Inflammatory macrophage treated with lipopolysaccharide for 4 hours (primary cell): ENCODE measurements around the gene AFDN.

ENCODE experiments used
- DNase-seq: peaks from one replicate; pipeline ENCODE4 v3.0.0-alpha.2; 2020

Gene AFDN

DNA sequence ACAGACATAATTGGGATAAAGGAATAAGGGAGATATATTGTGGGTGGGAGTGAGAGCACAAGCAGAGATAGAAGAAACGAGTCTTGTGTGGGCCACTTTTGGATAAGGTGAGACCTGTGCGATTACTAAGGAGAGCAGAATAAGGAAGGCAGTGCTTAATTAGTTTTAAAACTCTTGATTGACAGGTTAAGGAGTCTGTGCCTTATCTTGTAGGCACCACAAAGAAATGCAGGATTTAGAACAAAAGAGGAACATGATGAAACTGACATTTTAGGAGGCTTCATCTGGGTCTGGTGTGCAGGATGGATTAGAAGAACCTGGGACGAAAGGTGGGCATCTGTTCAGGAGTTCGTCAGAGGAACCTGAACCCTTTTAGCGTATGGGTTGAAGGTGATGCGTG lies 100.5 kb downstream of the AFDN start:
- no peak for DNase-seq

DNA sequence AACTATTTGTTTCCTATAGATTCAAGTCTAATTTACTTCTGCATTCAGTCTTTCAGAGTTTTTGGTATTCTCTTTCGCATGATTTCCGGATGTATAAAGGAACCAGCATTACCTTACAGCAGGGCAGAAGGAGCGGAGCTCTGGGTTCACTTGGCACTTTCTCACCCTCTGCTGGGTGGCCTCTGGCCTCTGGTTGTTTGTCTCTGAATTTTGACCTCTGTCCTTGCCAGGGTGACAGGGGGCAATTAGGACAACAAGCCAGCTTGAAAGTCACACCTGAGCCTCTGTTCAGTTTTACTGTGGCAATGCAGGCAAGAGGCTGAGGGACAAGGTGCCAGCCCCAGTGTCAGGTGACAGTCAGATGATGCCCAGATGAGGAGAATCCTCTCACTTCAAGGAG lies 101.4 kb downstream of the AFDN start:
- DNase-seq, result no peak

DNA sequence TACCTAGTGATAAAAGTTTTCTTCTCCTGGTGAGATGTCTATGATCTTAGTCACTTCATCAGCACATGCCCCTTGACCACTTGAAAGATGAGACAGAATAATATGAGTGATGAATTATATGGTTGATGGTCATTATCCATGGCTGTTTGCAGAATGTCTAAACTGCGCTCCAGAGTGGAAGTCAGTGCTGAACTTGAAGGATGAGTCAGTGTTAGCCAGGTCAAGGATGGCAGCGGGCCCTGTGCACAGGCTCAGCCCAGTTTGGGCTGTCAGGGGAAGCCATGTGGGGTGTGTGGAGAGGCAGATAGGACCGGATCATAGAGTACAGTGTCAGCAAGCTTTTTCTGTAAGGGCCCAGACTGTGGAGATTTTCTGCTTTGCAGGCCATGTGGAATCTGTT lies 103.6 kb downstream of the AFDN start:
- DNase-seq, result no peak

DNA sequence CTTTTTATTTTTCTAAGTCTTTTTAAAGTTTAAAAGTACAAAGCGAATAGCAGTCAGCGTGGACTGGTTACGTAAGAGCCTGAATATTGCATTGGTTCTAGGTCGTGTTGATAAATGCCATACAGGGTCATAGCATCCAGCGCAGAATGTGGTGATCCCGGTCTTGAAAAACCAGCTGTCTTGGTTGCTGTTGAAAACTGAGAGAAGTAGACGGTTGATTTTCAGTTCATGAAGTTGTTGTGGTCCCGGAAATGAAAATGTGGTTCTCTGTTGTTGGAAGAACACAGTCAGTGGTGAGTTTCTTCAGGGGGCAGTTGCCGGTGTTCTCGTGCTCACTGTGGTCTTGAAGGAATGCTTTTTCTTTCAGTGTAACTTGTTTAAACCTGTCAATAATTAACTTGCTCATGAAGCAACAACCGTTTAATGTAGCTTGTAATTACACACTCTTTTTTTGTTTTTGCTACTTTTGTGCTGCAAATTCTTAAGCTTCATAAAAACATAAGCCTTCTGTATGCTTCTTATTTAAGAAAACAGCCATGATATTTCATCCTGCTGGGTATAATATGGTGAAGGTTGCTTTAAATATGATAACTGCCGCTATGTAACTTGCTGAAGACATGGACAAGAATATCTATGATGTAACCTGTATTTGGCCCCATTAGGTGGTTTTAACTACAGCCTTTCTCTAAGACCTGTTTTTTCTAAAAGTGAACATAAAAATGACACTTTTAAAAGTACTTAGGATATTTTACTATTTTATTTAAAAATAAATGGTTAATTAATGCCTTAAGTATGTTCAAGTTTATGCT lies 106.0 kb downstream of the AFDN start:
- DNase-seq, result no peak

- DNase-seq, result no peak
Observed at GRCh38 chr6:167933290-167933689, 106.6 kb downstream of the AFDN start.

DNA sequence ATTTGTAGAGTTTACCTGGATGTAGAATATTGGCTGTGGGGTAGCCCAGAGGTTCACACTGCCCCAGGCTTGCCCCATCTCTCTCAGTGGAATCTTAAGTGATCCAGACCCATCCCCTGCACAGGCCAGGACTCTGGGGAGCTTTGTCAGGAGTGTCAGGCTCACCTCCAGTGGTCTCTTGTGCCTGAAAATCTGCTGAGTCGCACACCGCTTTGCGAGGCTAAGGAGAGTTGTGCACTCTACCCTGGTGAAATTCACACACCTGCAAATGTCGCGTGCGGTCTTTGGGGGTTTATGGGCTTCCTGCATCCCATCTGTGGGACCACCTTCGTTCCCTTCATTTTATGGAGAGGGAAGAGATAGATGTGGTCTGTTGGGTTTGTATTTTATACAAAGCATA lies 107.1 kb downstream of the AFDN start:
- no peak for DNase-seq

DNA sequence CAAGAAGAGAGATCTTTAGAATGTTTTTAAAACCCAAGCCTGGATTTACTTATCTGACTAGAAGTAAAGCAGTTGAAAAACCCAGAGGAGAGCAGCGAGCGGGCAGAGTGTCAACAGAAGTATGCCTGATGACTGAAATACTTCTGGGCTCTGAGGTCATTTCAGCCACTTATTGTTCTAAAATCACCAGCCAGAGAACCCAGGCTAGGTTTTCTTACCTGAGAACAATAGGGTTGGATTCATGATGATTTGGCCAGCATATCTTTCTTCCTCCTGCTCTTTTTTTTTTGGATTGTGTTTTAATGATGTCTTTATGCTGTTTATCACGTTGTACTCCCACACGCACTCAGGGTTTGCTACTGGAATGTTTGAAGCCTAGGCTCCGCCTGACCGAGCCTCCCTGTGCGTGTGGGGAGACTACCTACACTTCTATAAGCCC lies 107.7 kb downstream of the AFDN start:
- no peak for DNase-seq

DNA sequence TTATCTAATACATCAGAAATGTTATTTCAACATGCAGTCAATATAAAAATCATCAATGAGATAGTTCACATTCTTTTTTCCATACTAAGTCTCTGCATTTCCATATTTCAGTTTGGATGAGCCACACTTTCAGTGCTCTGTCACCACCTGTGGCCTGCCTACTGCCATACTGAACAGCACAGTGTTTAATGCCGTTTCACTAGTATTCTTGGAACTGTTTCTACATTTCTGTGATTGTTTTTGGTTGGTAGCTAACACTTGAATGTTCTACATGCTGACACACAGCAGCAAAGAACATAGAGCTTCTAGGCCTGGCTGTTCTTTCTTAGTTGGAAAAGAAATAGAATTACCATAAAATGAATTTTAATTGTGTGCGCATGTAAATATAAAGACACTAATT lies 109.3 kb downstream of the AFDN start:
- DNase-seq, result no peak

DNA sequence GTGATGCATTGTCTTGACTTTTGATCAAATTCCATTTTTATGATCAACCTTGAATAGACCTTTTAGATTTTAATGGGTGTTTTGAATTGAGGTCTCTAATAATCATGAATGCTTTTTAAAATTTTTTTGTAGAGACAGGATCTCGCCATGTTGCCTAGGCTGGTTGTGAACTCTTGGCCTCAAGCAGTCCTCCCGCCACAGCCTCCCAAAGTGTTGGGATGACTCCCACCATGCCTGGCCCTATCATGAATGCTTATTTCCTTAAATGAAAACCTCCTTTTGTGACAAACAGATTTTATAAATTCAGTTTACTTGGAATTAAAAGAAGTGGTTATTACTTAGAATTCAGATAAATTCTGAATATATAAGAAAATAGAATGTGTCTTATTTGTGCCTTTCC lies 110.6 kb downstream of the AFDN start:
- no peak for DNase-seq

DNA sequence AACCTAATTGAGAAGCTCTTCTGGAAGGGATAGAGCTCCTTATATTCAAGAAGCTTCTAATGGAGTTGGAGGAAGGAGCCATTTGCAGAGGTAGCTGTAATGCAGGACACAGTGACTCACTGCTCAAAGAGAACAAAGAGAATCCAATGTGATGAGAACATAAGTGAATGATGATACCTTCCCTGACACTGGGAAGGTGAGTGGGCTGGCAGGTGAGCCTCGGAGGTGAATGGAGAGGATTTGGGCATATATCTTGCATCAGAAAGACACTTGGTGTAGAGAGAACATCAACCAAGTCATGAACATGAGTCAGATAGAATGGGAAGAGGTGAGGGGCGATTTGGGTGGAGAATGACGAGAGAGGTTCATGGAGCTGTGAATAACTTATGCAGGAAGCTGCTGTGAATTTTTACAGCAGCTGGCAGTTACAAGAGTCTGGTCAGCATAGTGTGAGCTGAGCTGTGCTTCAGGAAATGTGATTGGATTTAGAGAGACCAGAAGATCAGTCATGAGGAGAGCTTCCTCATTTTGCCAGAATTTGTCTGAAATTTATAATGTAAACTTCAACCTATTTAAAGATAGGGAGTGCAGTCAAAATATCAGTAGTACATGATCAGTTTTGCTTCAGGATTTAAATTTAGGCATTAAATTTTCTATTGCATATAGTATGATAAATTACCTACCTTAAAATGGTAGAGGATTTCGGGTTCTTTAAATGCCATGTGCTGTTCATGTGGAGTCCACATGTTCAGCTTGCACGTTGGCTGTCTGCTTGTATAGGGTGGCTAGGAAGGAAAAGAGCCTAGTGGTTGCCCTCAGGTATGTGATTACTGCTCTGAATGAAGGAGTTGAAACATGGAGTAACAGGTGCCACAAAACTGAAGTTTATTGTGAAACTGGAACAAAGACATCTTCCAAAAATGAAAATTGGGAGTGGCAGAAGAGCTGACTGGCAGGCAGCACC lies 111.5 kb downstream of the AFDN start:
- peak; percentile 32 for DNase-seq

GRCh38 chr6:167941822-167942221 lies 115.1 kb downstream of the AFDN start:
- no peak for DNase-seq

DNA sequence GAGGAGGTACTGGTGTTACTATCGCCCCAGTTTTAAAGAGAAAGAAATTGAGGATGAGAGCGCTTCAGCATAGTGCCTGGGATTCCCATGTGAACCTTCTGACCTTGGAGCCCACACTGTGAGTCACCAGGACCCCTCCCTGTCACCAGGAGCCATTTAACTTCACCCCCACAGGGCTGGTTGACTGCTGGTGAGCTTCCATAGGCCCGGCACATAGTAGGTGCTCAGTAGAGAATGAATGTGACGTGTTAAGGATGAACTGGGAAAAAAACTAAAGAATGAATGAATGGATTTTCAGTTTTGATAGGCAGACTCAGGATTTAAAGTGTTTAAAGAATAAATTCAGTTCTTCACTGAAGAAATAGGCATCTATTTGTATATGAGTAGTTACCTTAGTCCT lies 117.4 kb downstream of the AFDN start:
- DNase-seq, result no peak

- no peak for DNase-seq
Observed at GRCh38 chr6:167946007-167946406, 119.3 kb downstream of the AFDN start.

DNA sequence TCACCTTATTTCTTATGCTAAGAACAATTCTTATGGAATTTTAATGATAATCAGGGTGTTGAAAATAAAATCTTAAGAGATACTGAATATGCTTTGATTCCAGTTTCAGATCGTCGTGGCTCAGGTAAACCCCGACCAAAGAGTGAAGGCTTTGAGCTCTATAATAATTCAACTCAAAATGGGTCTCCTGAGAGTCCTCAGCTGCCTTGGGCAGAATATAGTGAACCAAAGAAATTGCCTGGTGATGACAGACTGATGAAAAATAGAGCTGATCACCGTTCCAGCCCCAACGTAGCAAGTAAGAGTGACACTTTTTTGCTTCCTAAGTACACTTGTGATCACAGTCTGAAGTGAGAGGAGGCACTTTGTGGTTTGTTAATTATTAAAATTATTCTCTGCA lies 119.9 kb downstream of the AFDN start:
- no peak for DNase-seq

DNA sequence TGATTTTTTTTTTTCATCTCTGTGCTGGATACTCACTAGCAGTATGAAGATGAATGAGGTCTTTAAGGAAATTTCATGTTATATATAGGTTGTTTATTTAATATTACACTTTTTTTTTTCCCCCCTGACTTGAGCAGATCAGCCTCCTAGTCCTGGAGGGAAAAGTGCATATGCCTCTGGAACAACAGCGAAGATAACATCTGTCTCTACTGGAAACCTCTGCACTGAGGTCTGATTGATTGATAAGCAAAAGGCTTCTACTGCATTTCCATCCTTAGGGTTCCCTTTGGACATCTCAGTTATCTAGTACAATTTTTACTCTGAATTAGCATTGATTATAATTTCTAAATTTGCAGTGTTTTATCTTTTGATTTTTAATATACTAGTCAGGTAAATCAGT lies 121.0 kb downstream of the AFDN start:
- no peak for DNase-seq

DNA sequence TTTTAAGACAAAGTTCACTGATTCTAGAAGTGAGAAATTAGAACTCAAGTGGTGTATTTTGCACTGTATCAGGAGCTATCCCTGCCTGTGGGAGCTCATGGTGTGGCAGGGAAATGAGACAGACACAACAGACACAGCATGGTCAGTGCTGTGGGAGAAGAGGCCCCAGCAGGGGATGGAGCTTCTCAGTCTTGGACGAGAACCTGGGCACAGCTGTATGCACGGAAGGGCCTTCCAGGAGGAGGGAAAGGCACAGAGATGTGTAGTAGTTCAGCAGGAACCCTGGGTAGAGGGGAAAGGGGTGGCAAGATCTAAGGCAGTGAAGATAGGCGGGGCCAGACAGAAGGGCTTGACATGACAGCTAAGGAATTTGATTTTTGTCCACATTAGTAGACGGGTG lies 122.0 kb downstream of the AFDN start:
- DNase-seq, result no peak

- DNase-seq, result no peak
Observed at GRCh38 chr6:167949121-167949684, 122.5 kb downstream of the AFDN start.

DNA sequence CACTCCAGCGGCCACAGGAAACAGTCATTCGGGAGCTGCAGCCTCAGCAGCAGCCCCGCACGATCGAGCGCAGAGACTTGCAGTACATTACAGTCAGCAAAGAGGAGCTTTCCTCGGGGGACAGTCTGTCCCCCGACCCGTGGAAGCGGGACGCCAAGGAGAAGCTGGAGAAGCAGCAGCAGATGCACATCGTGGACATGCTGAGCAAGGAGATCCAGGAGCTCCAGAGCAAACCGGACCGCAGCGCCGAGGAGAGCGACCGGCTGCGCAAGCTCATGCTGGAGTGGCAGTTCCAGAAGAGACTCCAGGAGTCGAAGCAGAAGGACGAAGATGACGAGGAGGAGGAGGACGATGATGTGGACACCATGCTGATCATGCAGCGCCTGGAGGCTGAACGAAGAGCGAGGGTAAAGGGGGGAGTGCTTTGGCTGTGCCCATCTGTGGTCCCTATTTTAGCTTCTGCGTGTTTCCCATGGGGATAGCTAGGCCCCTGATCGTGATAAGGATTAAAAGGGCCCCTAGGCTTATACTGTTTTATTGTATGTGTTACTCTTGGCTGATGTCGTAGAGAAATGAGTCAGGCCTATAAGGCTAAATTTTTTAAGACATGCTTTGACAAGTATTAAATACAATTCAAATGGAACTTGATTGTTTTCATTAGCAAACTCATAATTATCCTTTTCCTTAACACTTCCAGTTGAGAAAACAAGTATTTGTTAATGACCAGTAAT lies 125.2 kb downstream of the AFDN start:
- no peak for DNase-seq

DNA sequence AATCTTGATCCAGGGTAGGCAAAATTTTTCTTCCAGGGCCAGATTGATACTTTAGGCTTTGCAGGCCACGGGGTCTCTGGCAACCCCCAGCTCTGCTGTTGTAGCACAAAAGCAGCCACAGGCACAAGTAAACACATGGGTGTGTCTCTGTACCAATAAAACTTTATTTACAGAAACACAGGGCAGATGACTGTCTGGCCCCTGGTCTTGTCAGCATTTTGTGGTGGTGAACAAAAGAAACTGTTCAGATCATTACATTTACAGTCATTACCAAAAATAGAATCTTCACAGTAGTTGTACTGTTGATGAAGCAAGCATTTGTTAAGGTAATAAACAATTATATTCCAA lies 125.8 kb downstream of the AFDN start:
- DNase-seq, result no peak

DNA sequence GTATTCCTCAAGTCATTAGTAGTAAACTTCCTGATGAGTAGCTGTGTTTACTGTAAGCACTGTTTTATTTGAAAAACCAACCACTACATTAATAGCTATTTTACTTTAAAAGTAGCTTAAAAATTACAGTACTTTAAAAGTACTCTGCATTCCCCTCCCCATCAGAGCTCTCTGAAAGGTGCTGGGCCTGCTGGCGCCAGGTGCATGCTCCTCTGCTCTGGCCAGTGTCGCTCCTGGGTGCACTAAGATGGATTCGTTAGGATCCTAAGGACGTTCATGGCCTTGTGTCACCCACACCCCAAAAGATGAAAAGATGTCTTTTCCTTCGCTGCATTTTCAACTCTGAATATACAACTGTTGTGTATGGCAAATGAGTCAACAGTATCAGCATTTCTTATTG lies 126.8 kb downstream of the AFDN start:
- no peak for DNase-seq

DNA sequence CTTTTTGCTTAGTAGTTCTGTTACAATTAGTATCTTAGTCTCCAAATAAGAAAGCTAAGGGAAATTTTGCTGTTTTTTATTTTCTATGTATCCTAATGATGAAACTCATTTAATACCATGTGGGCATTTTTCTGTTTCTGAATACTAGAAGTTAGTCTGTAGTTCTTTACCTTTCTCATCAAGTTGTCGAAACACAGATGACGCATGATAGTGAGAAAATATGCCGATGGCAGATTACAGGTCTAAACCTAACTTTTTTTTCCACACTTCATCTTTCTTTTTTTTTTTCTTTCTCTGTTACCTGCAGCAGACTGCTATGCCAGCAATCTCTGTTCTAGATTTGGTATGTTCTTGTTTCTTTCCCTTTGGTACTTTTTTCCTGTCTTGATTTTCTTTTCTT lies 127.4 kb downstream of the AFDN start:
- no peak for DNase-seq

DNA sequence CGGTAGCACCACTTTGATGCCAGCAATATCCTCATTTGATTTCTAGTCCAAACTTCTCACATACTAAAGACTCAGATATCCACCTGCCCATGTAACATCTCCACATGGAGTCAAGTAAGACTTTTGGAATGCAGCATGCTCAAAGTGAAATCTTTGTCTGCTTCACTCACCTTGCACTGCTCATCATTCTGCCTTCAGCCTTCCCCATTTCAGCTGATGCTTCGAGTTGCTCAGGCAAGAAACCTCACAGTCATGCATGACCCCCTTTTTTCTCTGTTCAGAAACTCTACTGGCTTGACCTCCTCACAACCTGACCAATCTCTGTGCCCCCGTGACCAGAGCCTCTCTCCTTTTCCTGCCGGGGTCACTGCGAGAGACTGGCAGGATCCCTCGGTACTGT lies 129.8 kb downstream of the AFDN start:
- no peak for DNase-seq

DNA sequence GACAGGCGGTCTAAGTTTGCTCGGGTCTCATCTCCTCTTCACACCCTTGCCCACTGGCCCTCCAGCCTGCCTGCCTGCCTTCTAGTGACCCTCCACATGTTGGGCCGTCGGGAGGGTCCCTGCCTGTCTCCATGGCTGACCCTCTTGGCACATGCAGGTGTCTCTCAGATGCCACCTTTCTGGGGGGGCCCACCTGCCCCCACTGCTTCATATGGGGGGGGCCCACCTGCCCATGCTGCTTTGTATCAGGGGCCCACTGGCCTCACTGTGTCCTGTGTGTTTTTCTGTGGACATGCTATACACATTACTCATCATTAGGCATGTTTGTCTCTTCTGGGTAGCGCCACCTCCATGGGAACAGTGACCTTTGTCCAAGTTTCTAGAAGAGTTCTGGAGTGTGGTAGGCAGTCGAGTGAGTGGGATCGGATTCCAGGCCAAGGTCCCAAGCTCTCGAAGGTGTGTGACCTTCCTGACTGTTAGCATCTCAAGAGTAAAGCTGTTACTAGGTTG lies 130.3 kb downstream of the AFDN start:
- DNase-seq, result no peak
